ENCODE data around the gene BDKRB2. TPM values are rescaled to one million over a fixed set of nuclear protein-coding genes. Genes with fewer than 3 reads are reported as not detected.

Gene BDKRB2
- total and polyA plus RNA-seq, 2 donors (not counting 1 experiment from before 2014, with no cell fraction given) = not detected

GRCh38 chr14:96195441-96196081, 9.1 kb upstream of the BDKRB2 start:
- Mint-ChIP-seq H3K4me1 (peaks cover 5% of the 10 kb centered on the region), H3K27ac (no peak overlapping the region), H3K27me3 (peaks cover 14% of the 10 kb centered on the region), H3K9me3 (ENCODE audit: insufficient read depth) (no peaks in the 10 kb centered on the region), H3K4me3 (no peak overlapping the region)
- no peak overlapping the region for H3K4me3 ChIP-seq (ENCODE audit: control extremely low read depth in 1 of 5, extremely low read depth in 1 of 5, insufficient read depth in 1 of 5, low read depth in 2 of 5, low read length in 4 of 5)
- TF ChIP-seq CTCF (IDR thresholded peaks at IDR 0.05) (no peak), EZH2 (IDR thresholded peaks at IDR 0.05; ENCODE audit: borderline replicate concordance, insufficient read depth, low read depth, low read length, poor library complexity, severe bottlenecking) (no peak)
- no peaks in the 10 kb centered on the region for H4K20me1 ChIP-seq (ENCODE audit: control insufficient read depth, insufficient read depth, low read length, poor library complexity, severe bottlenecking)
- ATAC-seq (ENCODE audit: low read depth) = no peak
- peaks cover 0 to 3% of the 10 kb centered on the region in 2 donors for H3K4me1 ChIP-seq (ENCODE audit: control insufficient read depth in 2 of 2, insufficient read depth in 2 of 2, low read length in 2 of 2)
- ChIA-PET CTCF (no interaction called here), POLR2A (no interaction called here)
- no peak overlapping the region for H3K27ac ChIP-seq (ENCODE audit: low read length in 2 of 2)
- peaks cover 0 to 5% (median 0%) of the 10 kb centered on the region in 4 experiments for H3K27me3 ChIP-seq (replicated peaks in 1 of 4; ENCODE audit: control extremely low read depth in 1 of 4, control insufficient read depth in 3 of 4, insufficient read depth in 4 of 4, low read length in 3 of 4)
- no peak overlapping the region for H3K9ac ChIP-seq (ENCODE audit: low read length)
- no peak for DNase-seq
- H3K79me2 ChIP-seq (ENCODE audit: control insufficient read depth, insufficient read depth, low read length) = no peaks in the 10 kb centered on the region
- H3K36me3 ChIP-seq (replicated peaks in 1 of 2; ENCODE audit: control extremely low read depth in 1 of 2, control insufficient read depth in 1 of 2, extremely low read depth in 1 of 2, insufficient read depth in 2 of 2, low read length in 1 of 2) = no peaks in the 10 kb centered on the region
- no peak overlapping the region for H2AFZ ChIP-seq (ENCODE audit: insufficient read depth, low read depth, low read length, poor library complexity, severe bottlenecking)
- intact Hi-C loops (cut with micrococcal nuclease) = no loop called here
- H3K9me3 ChIP-seq (ENCODE audit: control extremely low read depth in 1 of 3, control insufficient read depth in 2 of 3, insufficient read depth in 1 of 3, low read length in 2 of 3) = peaks cover 0 to 12% (median 0%) of the 10 kb centered on the region in 3 donors
- H3K4me2 ChIP-seq (replicated peaks; ENCODE audit: low read depth, low read length, poor library complexity, severe bottlenecking) = no peak overlapping the region
- WGBS (ENCODE audit: insufficient coverage) = 89% methylated on average over 4 of the region's 8 CpGs

- no peaks in the 10 kb centered on the region for H4K20me1 ChIP-seq (ENCODE audit: control insufficient read depth, insufficient read depth, low read length, poor library complexity, severe bottlenecking)
- peaks cover 0 to 3% of the 10 kb centered on the region in 2 donors for H3K4me1 ChIP-seq (ENCODE audit: control insufficient read depth in 2 of 2, insufficient read depth in 2 of 2, low read length in 2 of 2)
- Mint-ChIP-seq H3K27me3 (peaks cover 19% of the 10 kb centered on the region), H3K4me3 (no peak overlapping the region), H3K4me1 (peaks cover 5% of the 10 kb centered on the region), H3K9me3 (ENCODE audit: insufficient read depth) (no peaks in the 10 kb centered on the region), H3K27ac (no peak overlapping the region)
- intact Hi-C loops (cut with micrococcal nuclease) = no loop called here
- H3K27me3 ChIP-seq (replicated peaks in 1 of 4; ENCODE audit: control extremely low read depth in 1 of 4, control insufficient read depth in 3 of 4, insufficient read depth in 4 of 4, low read length in 3 of 4) = peaks cover 0 to 13% (median 0%) of the 10 kb centered on the region in 4 experiments
- no peak overlapping the region for H3K27ac ChIP-seq (ENCODE audit: low read length in 2 of 2)
- TF ChIP-seq EZH2 (IDR thresholded peaks at IDR 0.05; ENCODE audit: borderline replicate concordance, insufficient read depth, low read depth, low read length, poor library complexity, severe bottlenecking) (no peak), CTCF (IDR thresholded peaks at IDR 0.05) (no peak)
- H3K4me3 ChIP-seq (ENCODE audit: control extremely low read depth in 1 of 5, extremely low read depth in 1 of 5, insufficient read depth in 1 of 5, low read depth in 2 of 5, low read length in 4 of 5) = no peak overlapping the region
- peaks cover 0 to 15% (median 0%) of the 10 kb centered on the region in 3 donors for H3K9me3 ChIP-seq (ENCODE audit: control extremely low read depth in 1 of 3, control insufficient read depth in 2 of 3, insufficient read depth in 1 of 3, low read length in 2 of 3)
- POLR2A ChIA-PET = no interaction called here
- 98% methylated on average over 19 of the region's 20 CpGs for WGBS (ENCODE audit: insufficient coverage)
- H3K79me2 ChIP-seq (ENCODE audit: control insufficient read depth, insufficient read depth, low read length) = no peaks in the 10 kb centered on the region
- H3K36me3 ChIP-seq (replicated peaks in 1 of 2; ENCODE audit: control extremely low read depth in 1 of 2, control insufficient read depth in 1 of 2, extremely low read depth in 1 of 2, insufficient read depth in 2 of 2, low read length in 1 of 2) = no peaks in the 10 kb centered on the region
- H3K9ac ChIP-seq (ENCODE audit: low read length) = no peak overlapping the region
- DNase-seq (no peak), ATAC-seq (ENCODE audit: low read depth) (no peak)
- CTCF ChIA-PET = no interaction called here
- H3K4me2 ChIP-seq (replicated peaks; ENCODE audit: low read depth, low read length, poor library complexity, severe bottlenecking) = no peak overlapping the region
- H2AFZ ChIP-seq (ENCODE audit: insufficient read depth, low read depth, low read length, poor library complexity, severe bottlenecking) = no peak overlapping the region
Measured at GRCh38 chr14:96197163-96197852, 7.3 kb upstream of the BDKRB2 start.

Data from B cell (primary cell).